Loucy (cell line): ENCODE results near the gene IL17RD.

Source experiments
- H2AFZ ChIP-seq: fragments of 200-600 bp; sonication (generic); 2 replicates; pipeline ENCODE4 v1.6.0; 2016; ENCODE audit warnings: antibody characterized with exemption, mild to moderate bottlenecking, low read length, moderate library complexity
- H3F3A ChIP-seq: fragments of 200-600 bp; 2 replicates; pipeline ENCODE4 v1.6.0; 2016; ENCODE audit warnings: antibody characterized with exemption, low read depth, mild to moderate bottlenecking
- H3K27me3 ChIP-seq: fragments of 200-600 bp; sonication (generic); 2 replicates; pipeline ENCODE4 v1.6.1; 2014; ENCODE audit warnings: low read length, mild to moderate bottlenecking; ENCODE audit not compliant: insufficient read depth, poor library complexity, severe bottlenecking
- H3K36me3 ChIP-seq: fragments of 200-600 bp; sonication (generic); 2 replicates; pipeline ENCODE4 v1.6.1; 2016; ENCODE audit warnings: low read length; ENCODE audit not compliant: insufficient read depth
- H3K4me1 ChIP-seq: fragments of 200-600 bp; sonication (generic); 2 replicates; pipeline ENCODE4 v1.5.1; 2014; ENCODE audit warnings: low read length, mild to moderate bottlenecking; ENCODE audit not compliant: insufficient read depth, poor library complexity, severe bottlenecking
- H3K4me2 ChIP-seq: fragments of 200-600 bp; sonication (generic); 2 replicates; pipeline ENCODE4 v1.6.0; 2014; ENCODE audit warnings: antibody characterized with exemption, low read length, low read depth, mild to moderate bottlenecking; ENCODE audit not compliant: poor library complexity, severe bottlenecking
- H3K4me3 ChIP-seq: fragments of 200-600 bp; sonication (generic); 2 replicates; pipeline ENCODE4 v1.5.1; 2014; ENCODE audit warnings: low read length, mild to moderate bottlenecking, mixed read lengths; ENCODE audit not compliant: poor library complexity, severe bottlenecking
- H3K79me2 ChIP-seq: fragments of 200-600 bp; sonication (generic); 2 replicates; pipeline ENCODE4 v1.6.1; 2014; ENCODE audit warnings: low read length; ENCODE audit not compliant: insufficient read depth
- H3K9ac ChIP-seq: fragments of 200-600 bp; sonication (generic); 2 replicates; pipeline ENCODE4 v1.6.0; 2014; ENCODE audit warnings: mild to moderate bottlenecking, low read depth, low read length, moderate library complexity; ENCODE audit not compliant: poor library complexity, severe bottlenecking
- H3K9me2 ChIP-seq: fragments of 200-600 bp; sonication (generic); replicated peaks from 2 replicates; pipeline ENCODE4 v1.6.1; 2016; ENCODE audit warnings: low read depth, low read length, mixed read lengths
- H3K9me3 ChIP-seq: fragments of 200-600 bp; sonication (generic); 2 replicates; pipeline ENCODE4 v1.6.1; 2014; ENCODE audit warnings: mild to moderate bottlenecking, antibody characterized with exemption, low read length, low read depth; ENCODE audit not compliant: insufficient read depth
- H4K20me1 ChIP-seq: fragments of 200-600 bp; sonication (generic); 2 replicates; pipeline ENCODE4 v1.6.0; 2014; ENCODE audit warnings: antibody characterized with exemption, low read length, mild to moderate bottlenecking; ENCODE audit not compliant: insufficient read depth, poor library complexity, severe bottlenecking
- EZH2phosphoT487 ChIP-seq: fragments of 200-600 bp; IDR thresholded peaks from 2 replicates; pipeline ENCODE4 v1.6.1; 2018; ENCODE audit warnings: antibody characterized with exemption, mild to moderate bottlenecking, moderate library complexity, borderline replicate concordance
- TF ChIP-seq, protein P1 (sequence below): fragments of 200-600 bp; sonication (generic); conservative IDR thresholded peaks from 2 replicates; pipeline ENCODE4 v1.5.1; 2014; ENCODE audit warnings: mild to moderate bottlenecking, antibody characterized with exemption, low read length

The IL17RD gene

DNA sequence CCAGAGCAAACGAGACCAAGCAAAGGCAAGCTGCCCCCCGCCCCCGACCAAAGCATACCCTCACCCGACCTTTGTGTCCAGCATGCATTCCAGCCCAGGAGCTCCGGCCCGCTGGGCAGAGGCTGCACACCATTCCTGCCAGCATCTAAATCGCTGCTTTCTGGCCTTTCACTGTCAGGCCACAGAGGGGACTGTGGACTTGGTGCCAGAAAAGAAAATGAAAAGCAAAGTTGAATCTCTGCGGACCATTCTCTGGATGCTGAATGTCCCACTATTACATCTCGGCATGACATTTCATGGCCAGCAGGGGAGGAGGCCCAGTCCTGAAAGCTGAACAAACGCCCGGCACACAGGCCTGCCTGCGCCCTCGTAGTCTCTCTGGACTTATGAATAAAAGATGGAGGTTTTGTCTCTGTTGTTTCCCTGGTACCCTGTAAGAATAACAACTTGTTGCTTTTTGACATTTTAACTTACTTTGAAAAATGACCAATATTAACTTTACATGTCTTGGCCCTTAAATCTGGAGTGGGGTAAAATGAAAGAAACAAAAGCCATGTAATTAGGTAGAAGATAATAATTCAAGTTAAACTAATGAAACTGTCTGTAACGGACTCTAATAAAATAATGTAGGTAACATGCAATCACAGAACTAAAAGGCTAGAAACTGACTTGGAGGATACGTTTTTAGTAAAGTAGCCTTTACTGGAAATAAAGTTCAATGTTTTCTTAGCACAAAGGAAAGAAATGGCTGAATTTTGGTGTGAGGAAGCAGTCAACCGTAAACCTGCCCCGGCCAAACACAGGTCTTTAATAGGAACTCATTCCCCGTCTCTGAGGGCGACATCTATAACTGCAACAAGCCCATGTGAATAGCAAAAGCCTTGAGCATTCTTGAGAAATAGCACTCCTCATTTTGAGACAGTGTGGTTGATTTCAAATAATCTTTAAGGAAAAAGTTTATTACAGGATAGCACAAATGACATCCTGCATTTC lies 12.7 kb downstream of the IL17RD start:
- Histone ChIP-seq H3K27me3 (no peaks in the 10 kb centered on the region), H4K20me1 (no peaks in the 10 kb centered on the region), H3K4me2 (no peak overlapping the region), H3K9ac (no peak overlapping the region), H2AFZ (no peak overlapping the region), H3K9me3 (no peaks in the 10 kb centered on the region), H3K36me3 (no peaks in the 10 kb centered on the region), H3K79me2 (no peaks in the 10 kb centered on the region), H3K4me1 (peaks cover 19% of the 10 kb centered on the region), H3K4me3 (no peak overlapping the region), H3K9me2 (no peaks in the 10 kb centered on the region), H3F3A (no peaks in the 10 kb centered on the region)
- no peak for TF ChIP-seq EZH2phosphoT487

DNA sequence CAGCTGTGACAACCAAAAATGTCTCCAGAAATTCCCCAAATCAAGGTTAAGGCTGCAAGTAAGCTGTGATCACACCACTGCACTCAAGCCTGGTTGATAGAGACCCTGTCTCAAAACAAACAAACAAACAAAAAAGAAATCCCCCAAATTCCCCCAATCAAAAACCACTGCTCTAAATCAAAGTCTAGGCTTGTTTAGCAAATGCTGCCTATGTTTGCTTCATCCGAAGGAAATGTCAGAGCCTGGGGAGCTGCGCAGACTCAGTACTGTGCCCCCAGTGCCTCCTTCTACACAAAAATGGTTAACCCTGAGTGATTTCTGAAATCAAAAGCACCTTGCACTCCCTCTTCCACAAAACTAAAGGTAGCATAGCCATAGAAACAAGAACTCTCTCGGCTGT lies 13.4 kb downstream of the IL17RD start:
- H3F3A ChIP-seq = no peaks in the 10 kb centered on the region
- H3K9ac ChIP-seq = no peak overlapping the region
- H3K4me1 ChIP-seq = peaks cover 12% of the 10 kb centered on the region
- H3K36me3 ChIP-seq = no peaks in the 10 kb centered on the region
- H3K27me3 ChIP-seq = no peaks in the 10 kb centered on the region
- H3K9me2 ChIP-seq = no peaks in the 10 kb centered on the region
- no peaks in the 10 kb centered on the region for H4K20me1 ChIP-seq
- no peak overlapping the region for H2AFZ ChIP-seq
- H3K9me3 ChIP-seq = no peaks in the 10 kb centered on the region
- no peak overlapping the region for H3K4me3 ChIP-seq
- no peaks in the 10 kb centered on the region for H3K79me2 ChIP-seq
- no peak for TF ChIP-seq EZH2phosphoT487
- TF ChIP-seq, protein P1, sequence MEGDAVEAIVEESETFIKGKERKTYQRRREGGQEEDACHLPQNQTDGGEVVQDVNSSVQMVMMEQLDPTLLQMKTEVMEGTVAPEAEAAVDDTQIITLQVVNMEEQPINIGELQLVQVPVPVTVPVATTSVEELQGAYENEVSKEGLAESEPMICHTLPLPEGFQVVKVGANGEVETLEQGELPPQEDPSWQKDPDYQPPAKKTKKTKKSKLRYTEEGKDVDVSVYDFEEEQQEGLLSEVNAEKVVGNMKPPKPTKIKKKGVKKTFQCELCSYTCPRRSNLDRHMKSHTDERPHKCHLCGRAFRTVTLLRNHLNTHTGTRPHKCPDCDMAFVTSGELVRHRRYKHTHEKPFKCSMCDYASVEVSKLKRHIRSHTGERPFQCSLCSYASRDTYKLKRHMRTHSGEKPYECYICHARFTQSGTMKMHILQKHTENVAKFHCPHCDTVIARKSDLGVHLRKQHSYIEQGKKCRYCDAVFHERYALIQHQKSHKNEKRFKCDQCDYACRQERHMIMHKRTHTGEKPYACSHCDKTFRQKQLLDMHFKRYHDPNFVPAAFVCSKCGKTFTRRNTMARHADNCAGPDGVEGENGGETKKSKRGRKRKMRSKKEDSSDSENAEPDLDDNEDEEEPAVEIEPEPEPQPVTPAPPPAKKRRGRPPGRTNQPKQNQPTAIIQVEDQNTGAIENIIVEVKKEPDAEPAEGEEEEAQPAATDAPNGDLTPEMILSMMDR = no peak
- no peak overlapping the region for H3K4me2 ChIP-seq

DNA sequence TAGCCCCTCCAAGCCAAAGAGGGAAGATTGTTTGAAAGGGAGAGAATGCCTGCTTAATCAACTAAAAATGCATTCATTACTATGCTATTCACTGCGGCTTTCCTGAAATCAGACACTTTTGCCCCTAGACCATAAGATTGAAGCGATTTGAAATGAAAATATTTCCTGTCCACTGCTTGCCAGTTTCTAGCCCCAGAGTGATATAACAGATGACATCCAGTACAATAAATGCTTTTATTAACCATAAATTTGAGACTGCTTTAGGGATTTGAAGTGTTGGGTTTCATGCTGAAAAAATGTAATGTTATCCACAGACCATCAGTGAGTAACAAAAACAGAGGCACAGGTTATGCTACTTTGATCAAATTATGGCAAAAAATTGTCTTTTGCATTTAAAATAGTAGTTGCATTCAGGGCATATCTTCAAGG lies 14.1 kb downstream of the IL17RD start:
- H3K9ac ChIP-seq = no peak overlapping the region
- no peak overlapping the region for H3K4me3 ChIP-seq
- no peak overlapping the region for H3K4me2 ChIP-seq
- TF ChIP-seq EZH2phosphoT487 = no peak
- TF ChIP-seq, protein P1 = no peak
- H3K36me3 ChIP-seq = no peaks in the 10 kb centered on the region
- no peaks in the 10 kb centered on the region for H3F3A ChIP-seq
- no peak overlapping the region for H2AFZ ChIP-seq
- H3K9me2 ChIP-seq = no peaks in the 10 kb centered on the region
- H3K27me3 ChIP-seq = no peaks in the 10 kb centered on the region
- H3K4me1 ChIP-seq = peaks cover 12% of the 10 kb centered on the region
- no peaks in the 10 kb centered on the region for H3K9me3 ChIP-seq
- H3K79me2 ChIP-seq = no peaks in the 10 kb centered on the region
- no peaks in the 10 kb centered on the region for H4K20me1 ChIP-seq
